H1 (cell line): Measurements from ENCODE around the gene PDP2. TPM values are rescaled to one million over a fixed set of nuclear protein-coding genes. Genes with fewer than 3 reads are reported as not detected.

Experiments used
- CTCF ChIA-PET: fragments of 300-600 bp; sonication (Branson Sonifier 250); formaldehyde crosslinking; loops from one replicate; lab custom pipeline; 2021; ENCODE audit not compliant: partially characterized antibody; lab: Charles Lee
- POLR2A ChIA-PET: fragments of 300-600 bp; sonication (Branson Sonifier 250); formaldehyde crosslinking; loops from one replicate; lab custom pipeline; 2021; ENCODE audit warnings: inconsistent platforms; ENCODE audit not compliant: partially characterized antibody; lab: Charles Lee
- DNase-seq, 2 experiments: peaks; one replicate each; pipeline versions ENCODE4 v3.0.0 to v3.0.0-alpha.2; 2010 to 2022; ENCODE audit warnings: low spot score in 2 of 2, low read depth in 1 of 2, mixed read lengths in 1 of 2
- FAIRE-seq: peaks from 2 replicates; lab custom pipeline; 2011; peaks lifted over from hg19 to GRCh38; lab: Jason Lieb, UNC
- H2AFZ ChIP-seq: 2 replicates; pipeline ENCODE4 v1.8.1; 2012; ENCODE audit warnings: low read length, inconsistent platforms
- H2AK5ac ChIP-seq: 2 replicates; pipeline ENCODE4 v1.6.1; 2013; ENCODE audit warnings: low read depth, low read length
- H2BK120ac ChIP-seq: replicated peaks from 2 replicates; pipeline ENCODE3; 2013; ENCODE audit warnings: low read depth, low read length, inconsistent platforms
- H2BK12ac ChIP-seq: 2 replicates; pipeline ENCODE4 v1.6.1; 2013; ENCODE audit warnings: low read depth, low read length
- H2BK15ac ChIP-seq: 2 replicates; pipeline ENCODE4 v1.6.1; 2013; ENCODE audit warnings: low read length
- H2BK20ac ChIP-seq: 2 replicates; pipeline ENCODE4 v1.6.1; 2013; ENCODE audit warnings: low read length
- H2BK5ac ChIP-seq: 2 replicates; pipeline ENCODE4 v1.6.1; 2013; ENCODE audit warnings: low read depth, low read length
- H3K14ac ChIP-seq: 2 replicates; pipeline ENCODE4 v1.6.1; 2013; ENCODE audit warnings: inconsistent platforms; ENCODE audit not compliant: insufficient read length
- H3K18ac ChIP-seq: 2 replicates; pipeline ENCODE4 v1.6.1; 2013; ENCODE audit warnings: low read length; ENCODE audit errors: extremely low read depth
- H3K23ac ChIP-seq: 2 replicates; pipeline ENCODE4 v1.6.1; 2013; ENCODE audit warnings: inconsistent platforms; ENCODE audit not compliant: insufficient read length
- H3K23me2 ChIP-seq: 2 replicates; pipeline ENCODE4 v1.6.1; 2013; ENCODE audit warnings: low read depth, low read length
- H3K27ac ChIP-seq: 2 replicates; pipeline ENCODE4 v1.6.1; 2011; ENCODE audit warnings: low read depth, low read length, inconsistent platforms
- H3K27me3 ChIP-seq, 4 experiments: replicated peaks in 1 of 4; 1 replicate in 1 of 4; 2 replicates in 3 of 4; pipeline versions ENCODE4 v1.6.1 to v1.8.1; 2011 to 2013; ENCODE audit warnings: low read length in 3 of 4, mild to moderate bottlenecking in 3 of 4, inconsistent platforms in 2 of 4, mixed read lengths in 2 of 4, moderate library complexity in 1 of 4; ENCODE audit not compliant: control insufficient read depth in 3 of 4, insufficient read depth in 3 of 4; ENCODE audit errors: extremely low read depth in 1 of 4
- H3K36me3 ChIP-seq, 4 experiments: 2 replicates each; pipeline versions ENCODE4 v1.6.1 to v1.8.1; 2011 to 2013; ENCODE audit warnings: mild to moderate bottlenecking in 4 of 4, low read length in 3 of 4, moderate library complexity in 2 of 4, control low read depth in 1 of 4, inconsistent platforms in 1 of 4; ENCODE audit not compliant: insufficient read depth in 4 of 4, control insufficient read depth in 2 of 4
- H3K4ac ChIP-seq: replicated peaks from 2 replicates; pipeline ENCODE3; 2013; ENCODE audit warnings: low read length, low read depth, mixed read lengths, inconsistent platforms; ENCODE audit not compliant: insufficient read length
- H3K4me1 ChIP-seq, 4 experiments: replicated peaks in 1 of 4; 1 replicate in 1 of 4; 2 replicates in 3 of 4; pipeline versions ENCODE4 v1.6.1 to v1.8.1; 2011 to 2013; ENCODE audit warnings: low read length in 3 of 4, inconsistent platforms in 2 of 4, mixed read lengths in 1 of 4; ENCODE audit not compliant: insufficient read depth in 4 of 4, control insufficient read depth in 3 of 4
- H3K4me2 ChIP-seq, 2 experiments: 2 replicates each; pipeline versions ENCODE4 v1.6.1 to v1.8.1; 2011 to 2013; ENCODE audit warnings: low read depth in 2 of 2, low read length in 2 of 2, control low read depth in 1 of 2, inconsistent platforms in 1 of 2, mild to moderate bottlenecking in 1 of 2; ENCODE audit not compliant: insufficient read depth in 1 of 2
- H3K4me3 ChIP-seq, 4 experiments: fragments of 200-600, 300-600 bp in 1 of 4; sonication (generic), shearing (Covaris generic), sonication (Bioruptor Twin) in 1 of 4; 2 replicates each; pipeline versions ENCODE4 v1.5.1 to v1.8.1; 2011 to 2016; ENCODE audit warnings: low read length in 4 of 4, low read depth in 3 of 4, control low read depth in 2 of 4, inconsistent platforms in 2 of 4, mild to moderate bottlenecking in 2 of 4, mixed read lengths in 1 of 4, moderate library complexity in 1 of 4; ENCODE audit not compliant: insufficient read depth in 2 of 4; ENCODE audit errors: extremely low read depth in 1 of 4
- H3K56ac ChIP-seq: replicated peaks from 2 replicates; pipeline ENCODE3; 2013; ENCODE audit warnings: low read depth, mild to moderate bottlenecking, mixed read lengths, low read length, inconsistent platforms; ENCODE audit not compliant: insufficient read length
- H3K79me1 ChIP-seq: 2 replicates; pipeline ENCODE4 v1.6.1; 2013; ENCODE audit warnings: low read depth, low read length, control low read depth
- H3K79me2 ChIP-seq, 2 experiments: 2 replicates each; pipeline versions ENCODE4 v1.6.1 to v1.8.1; 2012 to 2013; ENCODE audit warnings: low read length in 2 of 2, mild to moderate bottlenecking in 2 of 2, inconsistent platforms in 1 of 2; ENCODE audit not compliant: insufficient read depth in 2 of 2, control insufficient read depth in 1 of 2
- H3K9ac ChIP-seq, 4 experiments: replicated peaks in 1 of 4; 1 replicate in 1 of 4; 2 replicates in 3 of 4; pipeline versions ENCODE4 v1.6.1 to v1.8.1; 2011 to 2013; ENCODE audit warnings: low read depth in 3 of 4, low read length in 3 of 4, control low read depth in 2 of 4, mild to moderate bottlenecking in 2 of 4, moderate library complexity in 2 of 4, inconsistent platforms in 1 of 4; ENCODE audit errors: extremely low read depth in 1 of 4
- H3K9me3 ChIP-seq, 2 experiments: 2 replicates each; pipeline versions ENCODE4 v1.6.1 to v1.8.1; 2012 to 2013; ENCODE audit warnings: mild to moderate bottlenecking in 2 of 2, moderate library complexity in 2 of 2, control low read depth in 1 of 2, inconsistent platforms in 1 of 2, low read depth in 1 of 2, low read length in 1 of 2, mixed read lengths in 1 of 2; ENCODE audit not compliant: insufficient read depth in 2 of 2
- H4K20me1 ChIP-seq, 2 experiments: replicated peaks in 1 of 2; 2 replicates each; pipeline versions ENCODE3 to v1.8.1; 2011 to 2013; ENCODE audit warnings: inconsistent platforms in 2 of 2, low read length in 2 of 2, mild to moderate bottlenecking in 1 of 2; ENCODE audit not compliant: insufficient read depth in 2 of 2, control insufficient read depth in 1 of 2
- H4K5ac ChIP-seq: 2 replicates; pipeline ENCODE4 v1.6.1; 2013; ENCODE audit warnings: low read length, low read depth, mixed read lengths, inconsistent platforms; ENCODE audit not compliant: insufficient read length
- H4K8ac ChIP-seq: 2 replicates; pipeline ENCODE4 v1.8.0; 2013; ENCODE audit warnings: mild to moderate bottlenecking, moderate library complexity, low read length, inconsistent platforms; ENCODE audit not compliant: insufficient read depth; ENCODE audit errors: extremely low read depth
- H4K91ac ChIP-seq: replicated peaks from 2 replicates; pipeline ENCODE3; 2013; ENCODE audit warnings: low read length, mixed read lengths, inconsistent platforms; ENCODE audit not compliant: insufficient read length
- CEBPB ChIP-seq: IDR thresholded peaks from 2 replicates; pipeline ENCODE4 v1.6.1; 2012; ENCODE audit warnings: low read depth, low read length
- WGBS, 2 experiments: shearing (Covaris generic) in 1 of 2; methylation state at CpG; one replicate each; pipeline versions ENCODE4 v1.1.6 to v1.1.7; 2013 to 2015; ENCODE audit warnings: low lambda C conversion rate in 2 of 2, mixed read lengths in 2 of 2, inconsistent platforms in 1 of 2, low coverage in 1 of 2, missing lambda C conversion rate in 1 of 2; ENCODE audit not compliant: insufficient replicate concordance in 2 of 2, insufficient coverage in 1 of 2, insufficient read length in 1 of 2; ENCODE audit errors: extremely low coverage in 1 of 2, missing lambda C conversion rate in 1 of 2; 5-methylcytosine and 5-hydroxymethylcytosine counted together
- polyA plus RNA-seq, 7 experiments: library from polyadenylated mRNA; depleted of rRNA in 3 of 7; stranded (reverse) in 5 of 7; unstranded in 2 of 7; fragments of >200 nt in 5 of 7; fragments of 200-250 nt in 2 of 7; gene quantifications; 1 replicate in 5 of 7; 2 replicates in 1 of 7; 4 replicates in 1 of 7; pipeline versions ENCODE4 v1.2.1 to v1.2.3, GENCODE V29; 2011 to 2013; ENCODE audit warnings: missing spikeins in 2 of 7, mixed read lengths in 2 of 7
- total RNA-seq: library from RNA; stranded (reverse); fragmentation: NEBNext Ultra II Directional; extraction: Animal tissue kit (Norgen Biotek cat#: 25700); gene quantifications from 2 replicates; pipeline ENCODE4 v1.2.1, GENCODE V29; 2021

Gene PDP2
- total and polyA plus RNA-seq, 2 of the 8 experiments (the other 6 are each of a cell fraction or from before 2014, with no cell fraction given): 11.7 to 36.5 TPM

DNA sequence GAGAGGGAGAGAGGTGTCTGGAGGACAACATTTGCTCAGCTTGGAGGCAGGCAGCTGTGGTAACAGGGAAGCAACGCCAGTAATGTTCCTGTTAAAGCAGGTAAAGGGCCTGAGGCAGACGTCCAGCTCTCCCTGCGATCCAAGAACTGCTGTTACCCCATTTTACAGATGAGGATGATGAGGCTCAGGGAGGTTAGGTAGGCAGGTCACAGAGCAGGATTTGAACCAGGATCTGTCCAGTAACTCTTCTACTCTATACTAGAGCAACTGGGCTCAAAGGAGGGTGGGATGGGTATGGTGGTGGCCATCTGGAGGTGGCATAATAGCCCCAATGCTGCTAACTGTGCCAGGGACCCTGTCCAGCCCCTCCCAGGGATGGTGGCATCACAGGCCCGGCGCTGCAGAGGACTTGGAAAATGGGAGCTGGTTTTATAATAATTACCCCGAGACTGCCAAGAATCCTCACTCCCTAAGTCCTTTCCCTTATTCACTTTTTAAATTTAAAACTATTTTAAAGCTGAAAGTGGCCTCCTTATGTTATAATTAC is 24.1 kb upstream of the PDP2 start:
- WGBS, 2 experiments: 97% methylated on average over 6 of the region's 6 CpGs; no CpG with 5 or more reads in 1 of the 2 experiments

More for the DNA sequence above, 24.1 kb upstream of the PDP2 start:
- Histone ChIP-seq H3K14ac (no peak overlapping the region), H3K36me3 (no peaks in the 10 kb centered on the region), H4K91ac (no peak overlapping the region), H3K9ac (no peak overlapping the region), H3K4ac (no peak overlapping the region), H2BK5ac (no peak overlapping the region), H3K4me1 (no peaks in the 10 kb centered on the region), H4K5ac (no peak overlapping the region), H3K23me2 (no peaks in the 10 kb centered on the region), H2BK15ac (no peak overlapping the region), H2BK120ac (no peak overlapping the region), H3K4me2 (no peak overlapping the region), H3K56ac (no peak overlapping the region), H2BK12ac (no peak overlapping the region), H2BK20ac (no peak overlapping the region), H3K4me3 (no peak overlapping the region), H4K8ac (no peak overlapping the region), H3K23ac (no peak overlapping the region), H3K27me3 (no peaks in the 10 kb centered on the region), H4K20me1 (no peaks in the 10 kb centered on the region), H2AK5ac (no peak overlapping the region), H3K9me3 (no peaks in the 10 kb centered on the region), H2AFZ (no peak overlapping the region), H3K27ac (no peak overlapping the region), H3K18ac (no peak overlapping the region), H3K79me1 (no peaks in the 10 kb centered on the region), H3K79me2 (no peaks in the 10 kb centered on the region)
- FAIRE-seq: no peak
- POLR2A ChIA-PET: interaction anchor here (1.5 to 1.6 kb wide), 2 partner anchors 9 to 26 kb away, joined by 3 to 6 read pairs; partner anchors contain the start of gene NAE1
- CTCF ChIA-PET: interaction anchor here (0.8 to 9.3 kb wide), 5 partner anchors 9 to 72 kb away, joined by 3 to 80 read pairs (median 8); partner anchors contain the start of gene NAE1
- no peak for TF ChIP-seq CEBPB
- no peak for DNase-seq
